ENCODE data around the gene TOMM5. TPM values are rescaled to one million over a fixed set of nuclear protein-coding genes. Genes with fewer than 3 reads are reported as not detected.

The TOMM5 gene
- total RNA-seq = 10 to 100 TPM; 14.3 to 70.3 (median 63.1) TPM

DNA sequence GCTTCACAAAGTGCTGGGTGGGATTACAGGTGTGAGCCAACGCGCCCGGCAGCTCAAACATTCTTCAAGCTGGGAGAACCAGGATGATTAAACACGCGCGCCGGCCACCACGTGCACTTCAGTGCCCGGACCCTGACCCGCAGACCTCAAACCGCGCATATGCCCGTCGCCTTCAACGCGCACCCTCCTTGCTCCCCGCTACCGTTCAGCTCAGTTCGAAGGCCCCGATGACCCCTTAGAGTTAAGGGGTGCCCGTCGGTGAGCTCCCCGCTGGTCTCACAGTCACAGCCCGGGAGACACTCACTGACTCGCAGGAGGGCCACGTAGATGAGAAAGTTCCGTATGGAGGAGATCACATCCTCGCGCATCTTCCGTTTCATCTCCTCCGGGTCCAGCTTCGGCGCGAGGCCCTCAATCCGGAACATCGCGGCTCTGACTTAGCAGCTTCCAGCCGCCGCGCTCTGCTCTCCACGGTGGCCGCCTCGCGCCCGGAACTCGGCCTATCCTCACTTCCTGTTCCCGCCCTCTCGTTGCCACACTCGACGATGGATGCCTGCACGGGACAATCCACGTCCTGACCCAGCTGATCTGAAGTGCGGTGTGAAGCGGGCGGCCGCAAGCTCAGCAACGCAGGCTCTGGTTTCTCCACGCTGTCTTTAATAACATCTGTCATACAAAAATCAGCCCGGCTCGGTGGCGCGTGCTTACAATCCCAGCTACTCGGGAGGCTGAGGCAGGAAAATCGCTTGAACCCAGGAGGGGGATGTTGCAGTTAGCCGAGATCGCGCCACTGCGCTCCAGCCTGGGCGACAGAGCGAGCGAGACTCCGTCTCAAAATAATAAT lies at the start of gene TOMM5:
TSS of gene TOMM5 (minus strand) at position 490 of the 844 bp plus-strand sequence. CDS start at position 425, 65 bp downstream.
- Histone ChIP-seq H3K9me3 (no peaks in the 10 kb centered on the region), H3K27ac (peak within 1 kb of the TSS; percentile 86 to 89 (median 88)), H3K27me3 (no peaks in the 10 kb centered on the region), H3K36me3 (peaks cover 0 to 16% (median 3%) of the 10 kb centered on the region in 4 donors), H3K4me1 (peaks cover 19 to 40% (median 25%) of the 10 kb centered on the region in 4 donors), H3K4me3 (peak within 1 kb of the TSS; percentile 56 to 86 (median 69))
- peak; percentile 94 for DNase-seq
- peak; percentile 89 for TF ChIP-seq POLR2A (IDR thresholded peaks at IDR 0.05)
- peak; percentile 96 to 97 (median 97) for TF ChIP-seq POLR2AphosphoS5 (IDR thresholded peaks at IDR 0.05)
- TF ChIP-seq EP300 (IDR thresholded peaks at IDR 0.05; ENCODE audit: low read depth) = no peak
- in situ Hi-C loops (cut with MboI; ENCODE audit: low pct_ligation_motif_present in 1 of 4, low pct_unique_long_range_greater_than_20kb in 1 of 4, low sequenced_read_pairs in 3 of 4) (loop anchor here in 3 of 4 donors (10.0 to 25.0 kb wide), 6 partner anchors 108 to 470 kb away; partner anchors contain the start of genes POLR1E (in 2 of the 3), SLC25A51 (in 2 of the 3), EXOSC3 (in 1 of the 3) and SHB (in 1 of the 3)), intact Hi-C loops (cut with DNase I; ENCODE audit: low total_unique reads) (no loop called here)
- WGBS, 2 donors (ENCODE audit: low coverage in 1 of 2) = 0% methylated on average over 57 of the region's 72 CpGs; no CpG with 5 or more reads in 1 of the 2 donors

DNA sequence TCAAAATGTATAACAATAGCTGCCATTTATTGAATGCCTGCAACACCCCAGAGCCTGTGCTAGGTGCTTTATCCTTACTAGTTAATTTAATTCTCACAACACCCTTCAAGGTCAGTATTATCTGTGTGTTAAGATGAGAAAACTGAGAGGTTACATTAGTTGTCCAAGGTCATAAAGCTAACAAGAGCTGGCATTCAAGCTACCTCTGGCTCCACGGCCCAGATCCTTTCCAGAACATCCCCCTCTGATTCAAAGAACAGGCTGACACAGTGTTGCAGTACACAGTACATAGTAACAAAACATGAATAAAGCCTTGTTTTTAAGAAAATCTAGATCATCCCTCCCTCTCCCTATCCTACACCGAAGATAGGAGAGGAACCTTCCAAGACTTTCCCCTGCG lies 48.9 kb upstream of the TOMM5 start:
- intact Hi-C loops (cut with DNase I; ENCODE audit: low total_unique reads) (no loop called here), in situ Hi-C loops (cut with MboI; ENCODE audit: low pct_ligation_motif_present in 1 of 4, low pct_unique_long_range_greater_than_20kb in 1 of 4, low sequenced_read_pairs in 3 of 4) (no loop called here)
- no peaks in the 10 kb centered on the region for H3K36me3 ChIP-seq
- TF ChIP-seq EP300 (IDR thresholded peaks at IDR 0.05; ENCODE audit: low read depth) (no peak), POLR2A (IDR thresholded peaks at IDR 0.05) (no peak), POLR2AphosphoS5 (IDR thresholded peaks at IDR 0.05) (no peak)
- TF ChIP-seq, protein P1, sequence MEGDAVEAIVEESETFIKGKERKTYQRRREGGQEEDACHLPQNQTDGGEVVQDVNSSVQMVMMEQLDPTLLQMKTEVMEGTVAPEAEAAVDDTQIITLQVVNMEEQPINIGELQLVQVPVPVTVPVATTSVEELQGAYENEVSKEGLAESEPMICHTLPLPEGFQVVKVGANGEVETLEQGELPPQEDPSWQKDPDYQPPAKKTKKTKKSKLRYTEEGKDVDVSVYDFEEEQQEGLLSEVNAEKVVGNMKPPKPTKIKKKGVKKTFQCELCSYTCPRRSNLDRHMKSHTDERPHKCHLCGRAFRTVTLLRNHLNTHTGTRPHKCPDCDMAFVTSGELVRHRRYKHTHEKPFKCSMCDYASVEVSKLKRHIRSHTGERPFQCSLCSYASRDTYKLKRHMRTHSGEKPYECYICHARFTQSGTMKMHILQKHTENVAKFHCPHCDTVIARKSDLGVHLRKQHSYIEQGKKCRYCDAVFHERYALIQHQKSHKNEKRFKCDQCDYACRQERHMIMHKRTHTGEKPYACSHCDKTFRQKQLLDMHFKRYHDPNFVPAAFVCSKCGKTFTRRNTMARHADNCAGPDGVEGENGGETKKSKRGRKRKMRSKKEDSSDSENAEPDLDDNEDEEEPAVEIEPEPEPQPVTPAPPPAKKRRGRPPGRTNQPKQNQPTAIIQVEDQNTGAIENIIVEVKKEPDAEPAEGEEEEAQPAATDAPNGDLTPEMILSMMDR (IDR thresholded peaks at IDR 0.05) = no peak
- no peaks in the 10 kb centered on the region for H3K9me3 ChIP-seq
- no peak overlapping the region for H3K27ac ChIP-seq
- no peak for DNase-seq
- H3K27me3 ChIP-seq = peaks cover 32% of the 10 kb centered on the region
- no peak overlapping the region for H3K4me3 ChIP-seq
- WGBS, 2 donors (ENCODE audit: low coverage in 1 of 2) = 74 to 82% methylated on average over 3 of the region's 3 CpGs
- H3K4me1 ChIP-seq = no peaks in the 10 kb centered on the region

DNA sequence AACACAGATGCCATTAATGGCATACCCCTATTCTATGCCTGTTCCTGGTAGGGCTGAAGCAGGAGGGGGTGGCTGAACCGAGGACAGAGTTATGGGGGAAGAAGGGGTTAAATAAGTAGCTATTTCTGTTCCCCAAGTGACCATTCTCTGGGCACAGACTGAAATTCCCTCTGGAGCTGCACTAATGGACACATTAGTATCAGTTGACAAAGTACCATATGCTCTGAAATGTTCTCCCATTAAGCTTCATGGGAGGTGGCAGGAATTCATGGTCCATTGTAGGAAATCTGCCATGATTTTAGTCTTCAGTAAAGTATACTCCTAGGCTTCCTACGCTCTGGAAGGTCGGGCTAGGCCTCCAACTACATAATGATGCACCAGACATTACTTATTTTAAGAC lies 47.8 kb upstream of the TOMM5 start:
- intact Hi-C loops (cut with DNase I; ENCODE audit: low total_unique reads) = no loop called here
- 57 to 71% methylated on average over 3 of the region's 3 CpGs for WGBS, 2 donors (ENCODE audit: low coverage in 1 of 2)

DNA sequence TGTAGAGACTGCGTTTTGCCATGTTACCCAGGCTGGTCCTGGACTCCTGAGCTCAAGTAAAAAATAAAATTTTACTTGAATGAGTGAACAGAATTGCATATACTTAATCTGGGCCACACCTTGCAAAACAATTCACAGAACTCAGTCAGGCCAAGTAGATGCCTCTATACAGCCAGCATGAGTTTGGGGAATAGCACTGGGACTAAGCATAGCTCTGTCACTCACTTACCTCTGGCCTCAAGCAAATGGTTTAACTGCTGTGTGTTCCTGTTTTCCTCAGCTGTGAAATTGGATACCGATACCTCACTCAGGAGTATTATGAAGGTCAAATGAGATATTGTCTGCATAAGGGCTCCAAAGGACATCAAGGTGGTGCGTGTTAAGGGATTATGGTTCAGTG lies 47.4 kb upstream of the TOMM5 start:
- TF ChIP-seq, protein P1 (IDR thresholded peaks at IDR 0.05) = no peak
- TF ChIP-seq EP300 (IDR thresholded peaks at IDR 0.05; ENCODE audit: low read depth) = no peak
- no peak for TF ChIP-seq POLR2A (IDR thresholded peaks at IDR 0.05)
- no peak for TF ChIP-seq POLR2AphosphoS5 (IDR thresholded peaks at IDR 0.05)
- no peak overlapping the region for H3K27ac ChIP-seq
- no peak for DNase-seq
- intact Hi-C loops (cut with DNase I; ENCODE audit: low total_unique reads) (no loop called here), in situ Hi-C loops (cut with MboI; ENCODE audit: low pct_ligation_motif_present in 1 of 4, low pct_unique_long_range_greater_than_20kb in 1 of 4, low sequenced_read_pairs in 3 of 4) (no loop called here)
- H3K36me3 ChIP-seq = no peaks in the 10 kb centered on the region
- H3K9me3 ChIP-seq = no peaks in the 10 kb centered on the region
- H3K4me1 ChIP-seq = no peaks in the 10 kb centered on the region
- H3K4me3 ChIP-seq = no peak overlapping the region
- H3K27me3 ChIP-seq = peaks cover 24% of the 10 kb centered on the region
- WGBS, 2 donors (ENCODE audit: low coverage in 1 of 2) = 82 to 85% methylated on average over 3 of the region's 3 CpGs

More for the DNA sequence above, 47.8 kb upstream of the TOMM5 start:
- Histone ChIP-seq H3K9me3 (no peaks in the 10 kb centered on the region), H3K4me3 (no peak overlapping the region), H3K27me3 (peaks cover 26% of the 10 kb centered on the region), H3K27ac (no peak overlapping the region), H3K4me1 (no peaks in the 10 kb centered on the region), H3K36me3 (no peaks in the 10 kb centered on the region)
- in situ Hi-C loops (cut with MboI; ENCODE audit: low pct_ligation_motif_present in 1 of 4, low pct_unique_long_range_greater_than_20kb in 1 of 4, low sequenced_read_pairs in 3 of 4) = no loop called here
- TF ChIP-seq POLR2A (IDR thresholded peaks at IDR 0.05) = no peak
- no peak for TF ChIP-seq POLR2AphosphoS5 (IDR thresholded peaks at IDR 0.05)
- TF ChIP-seq, protein P1 (IDR thresholded peaks at IDR 0.05) = no peak
- no peak for TF ChIP-seq EP300 (IDR thresholded peaks at IDR 0.05; ENCODE audit: low read depth)
- no peak for DNase-seq
